GM21390 (cell line): ENCODE data around the gene OR11L1.

Experiments used
- ATAC-seq: cut with Tn5 transposase; IDR thresholded peaks from one replicate; pipeline ENCODE4 v1.9.1; 2021; ENCODE audit not compliant: unreplicated experiment

The OR11L1 gene

DNA sequence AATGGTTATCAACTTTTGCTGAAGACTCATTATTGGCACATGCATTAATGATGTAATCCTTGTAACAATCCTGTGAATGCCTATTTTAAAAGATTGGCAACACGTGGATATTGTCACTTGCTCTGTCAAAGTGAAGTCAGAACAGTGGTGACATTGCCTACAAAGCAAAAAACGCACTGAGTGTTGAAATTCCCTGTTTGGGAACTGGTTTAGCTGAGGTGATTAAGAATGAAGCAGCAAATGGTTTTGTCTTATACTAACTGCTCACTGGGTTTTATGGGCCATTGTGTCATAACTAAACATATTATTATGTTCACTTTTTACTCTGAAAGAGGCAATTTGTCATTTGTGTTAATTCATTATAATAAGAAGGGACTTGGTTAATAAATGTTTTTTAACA lies 29.1 kb downstream of the OR11L1 start:
- ATAC-seq, result no peak

DNA sequence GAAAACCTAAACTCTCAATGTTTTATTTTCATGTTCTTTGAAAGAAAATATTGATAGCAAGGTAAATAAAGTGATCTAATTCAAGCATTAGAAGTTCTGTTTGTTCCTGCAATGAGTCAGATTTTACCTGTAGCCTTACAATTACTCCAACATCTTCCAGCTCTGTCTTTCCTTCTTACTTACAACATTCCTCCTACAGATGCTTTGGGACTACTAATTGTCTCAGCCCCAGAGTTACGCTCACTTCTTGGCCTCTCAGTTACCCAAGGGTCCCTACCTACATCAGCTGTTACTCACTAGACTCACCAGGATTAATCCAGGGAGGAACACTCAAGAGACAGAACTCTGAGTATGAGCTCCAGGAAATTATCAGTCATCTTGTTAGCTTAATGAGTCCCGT lies 44.2 kb downstream of the OR11L1 start:
- no peak for ATAC-seq
